Epithelial cell of proximal tubule (primary cell): ENCODE results near the gene PCBD1. TPM values are rescaled to one million over a fixed set of nuclear protein-coding genes. Genes with fewer than 3 reads are reported as not detected.

ENCODE experiments used
- DNase-seq: peaks from one replicate; pipeline ENCODE4 v3.0.0-alpha.2; 2011; ENCODE audit warnings: low read depth
- H3K4me3 ChIP-seq: 2 replicates; pipeline ENCODE4 v1.5.1; 2011; ENCODE audit warnings: low read depth, mild to moderate bottlenecking, low read length
- CTCF ChIP-seq: conservative IDR thresholded peaks from 2 replicates; pipeline ENCODE4 v1.5.1; 2012; ENCODE audit warnings: low read depth, mild to moderate bottlenecking, low read length
- total RNA-seq: library from RNA; depleted of rRNA; stranded (reverse); fragments of >200 nt; gene quantifications from 2 replicates; pipeline ENCODE4 v1.2.3, GENCODE V29; 2015

Gene PCBD1
- total RNA-seq, 1 donor from 2014 or later = 122 TPM

- TF ChIP-seq CTCF = no peak
- H3K4me3 ChIP-seq = no peak overlapping the region
- DNase-seq = no peak
Measured at GRCh38 chr10:70899096-70899495, 10.7 kb upstream of the PCBD1 start.

GRCh38 chr10:70898687-70899086, 10.3 kb upstream of the PCBD1 start:
- DNase-seq = no peak
- H3K4me3 ChIP-seq = no peak overlapping the region
- no peak for TF ChIP-seq CTCF

GRCh38 chr10:70896551-70896950, 8.2 kb upstream of the PCBD1 start:
- no peak for DNase-seq
- TF ChIP-seq CTCF = no peak
- H3K4me3 ChIP-seq = no peak overlapping the region

- no peak for DNase-seq
- TF ChIP-seq CTCF = no peak
- H3K4me3 ChIP-seq = no peak overlapping the region
Measured at GRCh38 chr10:70894416-70894815, 6.1 kb upstream of the PCBD1 start.

GRCh38 chr10:70893227-70894006, 5.1 kb upstream of the PCBD1 start:
- no peak overlapping the region for H3K4me3 ChIP-seq
- no peak for TF ChIP-seq CTCF
- no peak for DNase-seq

DNA sequence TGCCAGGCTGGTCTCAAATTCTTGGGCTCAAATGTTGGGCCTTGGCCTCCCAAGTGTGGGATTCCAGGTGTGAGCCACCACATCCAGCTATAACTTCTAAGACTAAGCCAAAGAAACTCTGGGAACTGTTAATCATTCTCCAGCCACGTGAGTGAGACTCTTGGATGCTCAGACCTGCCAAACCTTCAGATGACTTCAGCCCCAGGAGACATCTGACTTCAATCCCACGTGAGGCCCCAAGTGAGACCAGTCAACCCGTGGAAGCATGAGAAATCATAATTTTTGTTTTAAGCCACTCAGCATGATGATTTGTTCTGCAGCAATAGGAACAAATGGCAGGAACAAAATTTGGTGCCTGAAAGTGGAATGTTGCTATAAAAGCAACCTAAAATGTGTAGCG, 4.3 kb upstream of the PCBD1 start:
- no peak for TF ChIP-seq CTCF
- peak; percentile 49 for DNase-seq

GRCh38 chr10:70891627-70892026, 3.3 kb upstream of the PCBD1 start:
- DNase-seq = no peak
- H3K4me3 ChIP-seq = no peak overlapping the region
- no peak for TF ChIP-seq CTCF

More for the DNA sequence above, 4.3 kb upstream of the PCBD1 start:
- no peak overlapping the region for H3K4me3 ChIP-seq
